OCI-M1 (cell line): ENCODE results near the gene SRSF7.

Experiments used
- DNase-seq: peaks from one replicate; lab custom pipeline; 2025; lab: John Stamatoyannopoulos, UW

SRSF7 gene

GRCh38 chr2:38701542-38701941 is 49.6 kb downstream of the SRSF7 start:
- no peak for DNase-seq

GRCh38 chr2:38700881-38701458 is 50.2 kb downstream of the SRSF7 start:
- peak; percentile 62 for DNase-seq

GRCh38 chr2:38700113-38700785 is 50.9 kb downstream of the SRSF7 start:
- DNase-seq: peak; percentile 71

- no peak for DNase-seq
Observed at GRCh38 chr2:38698467-38699003, 52.6 kb downstream of the SRSF7 start.

- peak; percentile 35 for DNase-seq
Observed at GRCh38 chr2:38697116-38697840, 53.9 kb downstream of the SRSF7 start.
